IMR-90 (cell line): Measurements from ENCODE around the gene NLE1. TPM values are rescaled to one million over a fixed set of nuclear protein-coding genes. Genes with fewer than 3 reads are reported as not detected.

Experiments used
- ATAC-seq: fragments of 200-7000 bp; cut with Tn5 transposase; 2 replicates; pipeline ENCODE4 v1.9.1; 2020; ENCODE audit warnings: low read depth, mild to moderate bottlenecking, moderate library complexity
- BruUV-seq: library from RNA; stranded (reverse); fragments of 400-500 nt; replicated peaks from 2 replicates; lab custom pipeline; 2021; lab: Mats Ljungman, UMichigan
- CTCF ChIA-PET: fragments of 300-600 bp; formaldehyde crosslinking; extraction: SDS; loops from one replicate; lab custom pipeline; 2021; ENCODE audit warnings: antibody characterized with exemption; lab: Yijun Ruan, JAX
- POLR2A ChIA-PET: fragments of 300-600 bp; sonication (Branson Sonifier 250); formaldehyde crosslinking; loops from one replicate; lab custom pipeline; 2022; ENCODE audit warnings: antibody characterized with exemption; ENCODE audit not compliant: unreplicated experiment; lab: Charles Lee
- DNase-seq: peaks from one replicate; pipeline ENCODE4 v3.0.0; 2013
- H2AFZ ChIP-seq: replicated peaks from 2 replicates; pipeline ENCODE3; 2013; ENCODE audit warnings: low read length, mild to moderate bottlenecking; ENCODE audit not compliant: poor library complexity
- H2AK5ac ChIP-seq: 2 replicates; pipeline ENCODE4 v1.6.1; 2013; ENCODE audit warnings: low read depth, low read length, inconsistent platforms
- H2AK9ac ChIP-seq: replicated peaks from 2 replicates; pipeline ENCODE3; 2013; ENCODE audit warnings: mild to moderate bottlenecking, low read depth, low read length, moderate library complexity; ENCODE audit not compliant: poor library complexity
- H2BK120ac ChIP-seq: 2 replicates; pipeline ENCODE4 v1.6.1; 2013; ENCODE audit warnings: low read depth, low read length, inconsistent platforms
- H2BK15ac ChIP-seq: 3 replicates; pipeline ENCODE4 v1.6.1; 2013; ENCODE audit warnings: low read depth, low read length, inconsistent platforms
- H2BK20ac ChIP-seq: 2 replicates; pipeline ENCODE4 v1.6.1; 2013; ENCODE audit warnings: low read depth, mild to moderate bottlenecking, inconsistent platforms, low read length, moderate library complexity
- H2BK5ac ChIP-seq: 2 replicates; pipeline ENCODE4 v1.6.1; 2013; ENCODE audit warnings: mild to moderate bottlenecking, low read depth, low read length, inconsistent platforms; ENCODE audit not compliant: poor library complexity, severe bottlenecking
- H3K14ac ChIP-seq: replicated peaks from 2 replicates; pipeline ENCODE4 v1.6.1; 2013; ENCODE audit warnings: low read depth, low read length, inconsistent platforms
- H3K18ac ChIP-seq: 2 replicates; pipeline ENCODE4 v1.6.1; 2013; ENCODE audit warnings: low read depth, low read length, control low read depth
- H3K23ac ChIP-seq: 2 replicates; pipeline ENCODE4 v1.6.1; 2013; ENCODE audit warnings: low read depth, low read length, inconsistent platforms
- H3K27ac ChIP-seq: 2 replicates; pipeline ENCODE4 v1.5.1; 2013; ENCODE audit warnings: mild to moderate bottlenecking, control low read depth, low read length; ENCODE audit not compliant: insufficient read depth
- H3K27me3 ChIP-seq: 2 replicates; pipeline ENCODE4 v1.6.1; 2013; ENCODE audit warnings: low read length; ENCODE audit not compliant: control insufficient read depth, insufficient read depth
- H3K36me3 ChIP-seq: 2 replicates; pipeline ENCODE4 v1.6.1; 2013; ENCODE audit warnings: low read length, mixed read lengths; ENCODE audit not compliant: control insufficient read depth, insufficient read depth
- H3K4ac ChIP-seq: 2 replicates; pipeline ENCODE4 v1.6.1; 2013; ENCODE audit warnings: low read depth, low read length, inconsistent platforms
- H3K4me1 ChIP-seq: 2 replicates; pipeline ENCODE4 v1.6.1; 2013; ENCODE audit warnings: low read length, mixed read lengths; ENCODE audit not compliant: control insufficient read depth, insufficient read depth
- H3K4me2 ChIP-seq: 2 replicates; pipeline ENCODE4 v1.6.1; 2013; ENCODE audit warnings: low read depth, mild to moderate bottlenecking, control low read depth, low read length, moderate library complexity
- H3K4me3 ChIP-seq: 2 replicates; pipeline ENCODE4 v1.5.1; 2013; ENCODE audit warnings: low read depth, mild to moderate bottlenecking, control low read depth, low read length, moderate library complexity; ENCODE audit not compliant: insufficient read depth
- H3K56ac ChIP-seq: 2 replicates; pipeline ENCODE4 v1.6.1; 2013; ENCODE audit warnings: low read length, inconsistent platforms; ENCODE audit not compliant: insufficient read depth; ENCODE audit errors: extremely low read depth
- H3K79me1 ChIP-seq, 2 experiments: 2 replicates each; pipeline ENCODE4 v1.6.1; 2013; ENCODE audit warnings: low read length in 2 of 2, inconsistent platforms in 1 of 2, low read depth in 1 of 2
- H3K9ac ChIP-seq: 2 replicates; pipeline ENCODE4 v1.6.1; 2013; ENCODE audit warnings: low read depth, low read length, control low read depth
- H3K9me1 ChIP-seq: 2 replicates; pipeline ENCODE4 v1.6.1; 2013; ENCODE audit warnings: low read length, inconsistent platforms; ENCODE audit not compliant: insufficient read depth
- H3K9me3 ChIP-seq: 2 replicates; pipeline ENCODE4 v1.6.1; 2013; ENCODE audit warnings: low read length; ENCODE audit not compliant: control insufficient read depth, insufficient read depth
- H4K20me1 ChIP-seq: 2 replicates; pipeline ENCODE4 v1.6.1; 2013; ENCODE audit warnings: low read length, inconsistent platforms; ENCODE audit not compliant: insufficient read depth
- H4K5ac ChIP-seq: 2 replicates; pipeline ENCODE4 v1.6.1; 2013; ENCODE audit warnings: mild to moderate bottlenecking, low read depth, low read length, control low read depth
- H4K8ac ChIP-seq, 2 experiments: 2 replicates each; pipeline ENCODE4 v1.6.1; 2013; ENCODE audit warnings: low read depth in 2 of 2, low read length in 2 of 2, control low read depth in 1 of 2, inconsistent platforms in 1 of 2
- H4K91ac ChIP-seq: 2 replicates; pipeline ENCODE4 v1.6.1; 2013; ENCODE audit warnings: low read depth, low read length, inconsistent platforms; ENCODE audit not compliant: insufficient read depth
- MXI1 ChIP-seq: IDR thresholded peaks from 2 replicates; pipeline ENCODE4 v1.6.1; 2012; ENCODE audit warnings: low read depth, mild to moderate bottlenecking, low read length, moderate library complexity, borderline replicate concordance
- NFE2L2 ChIP-seq: fragments of 150-350 bp; IDR thresholded peaks from 2 replicates; pipeline ENCODE4 v1.6.1; 2016; ENCODE audit warnings: low read depth, mild to moderate bottlenecking, low read length
- WGBS, 2 experiments: methylation state at CpG; one replicate each; pipeline versions ENCODE4 v1.1.5 to v1.1.7; 2013; ENCODE audit warnings: missing lambda C conversion rate in 2 of 2; ENCODE audit not compliant: insufficient read length in 1 of 2; ENCODE audit errors: extremely low coverage in 2 of 2; 5-methylcytosine and 5-hydroxymethylcytosine counted together
- dilution Hi-C: fragments of 300-500 bp; cut with HindIII; formaldehyde crosslinking; loops from one replicate; pipeline ENCODE4 v1.14.3; 2018; ENCODE audit warnings: low sequenced_read_pairs; ENCODE audit not compliant: unreplicated experiment
- in situ Hi-C: fragments of 300-500 bp; cut with MboI; formaldehyde crosslinking; loops from 3 replicates; pipeline ENCODE4 v1.14.3; 2019; ENCODE audit warnings: low sequenced_read_pairs, inconsistent platforms, mixed read lengths
- intact Hi-C: fragments of 100-400 bp; cut with micrococcal nuclease; formaldehyde crosslinking; loops from 2 replicates; pipeline ENCODE4 v1.10.0; 2022
- polyA plus RNA-seq, 3 experiments: library from polyadenylated mRNA; depleted of rRNA; stranded (reverse); fragments of >200 nt; gene quantifications; 2 replicates each; pipeline ENCODE4 v1.2.3, GENCODE V29; 2012; ENCODE audit warnings: low replicate concordance in 1 of 3
- total RNA-seq: library from RNA; depleted of rRNA; stranded (reverse); fragments of >200 nt; gene quantifications from 2 replicates; pipeline ENCODE4 v1.2.3, GENCODE V29; 2012
- TF ChIP-seq, protein P1 (sequence below): conservative IDR thresholded peaks from 2 replicates; pipeline ENCODE4 v1.5.1; 2012; ENCODE audit warnings: mild to moderate bottlenecking, low read depth, low read length, improper control_type of control experiment

The NLE1 gene
- total and polyA plus RNA-seq, 2 of the 4 experiments (the other 2 are of a cell fraction): 18.6 to 23.7 TPM

- TF ChIP-seq MXI1 (no peak), NFE2L2 (peak; percentile 44; the same call in 1 of the 2 replicates)
- TF ChIP-seq, protein P1, sequence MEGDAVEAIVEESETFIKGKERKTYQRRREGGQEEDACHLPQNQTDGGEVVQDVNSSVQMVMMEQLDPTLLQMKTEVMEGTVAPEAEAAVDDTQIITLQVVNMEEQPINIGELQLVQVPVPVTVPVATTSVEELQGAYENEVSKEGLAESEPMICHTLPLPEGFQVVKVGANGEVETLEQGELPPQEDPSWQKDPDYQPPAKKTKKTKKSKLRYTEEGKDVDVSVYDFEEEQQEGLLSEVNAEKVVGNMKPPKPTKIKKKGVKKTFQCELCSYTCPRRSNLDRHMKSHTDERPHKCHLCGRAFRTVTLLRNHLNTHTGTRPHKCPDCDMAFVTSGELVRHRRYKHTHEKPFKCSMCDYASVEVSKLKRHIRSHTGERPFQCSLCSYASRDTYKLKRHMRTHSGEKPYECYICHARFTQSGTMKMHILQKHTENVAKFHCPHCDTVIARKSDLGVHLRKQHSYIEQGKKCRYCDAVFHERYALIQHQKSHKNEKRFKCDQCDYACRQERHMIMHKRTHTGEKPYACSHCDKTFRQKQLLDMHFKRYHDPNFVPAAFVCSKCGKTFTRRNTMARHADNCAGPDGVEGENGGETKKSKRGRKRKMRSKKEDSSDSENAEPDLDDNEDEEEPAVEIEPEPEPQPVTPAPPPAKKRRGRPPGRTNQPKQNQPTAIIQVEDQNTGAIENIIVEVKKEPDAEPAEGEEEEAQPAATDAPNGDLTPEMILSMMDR: peak; percentile 20; the same call in 1 of the 2 replicates
- WGBS, 2 experiments: 100% methylated on average over 1 of the region's 22 CpGs; no CpG with 5 or more reads in 1 of the 2 experiments
- Histone ChIP-seq H2BK120ac (peak overlapping the region; percentile 72; the same call in 1 of the 2 replicates), H2BK20ac (peak overlapping the region; percentile 49; the same call in 1 of the 2 replicates), H3K56ac (no peak overlapping the region), H4K91ac (peak overlapping the region; percentile 80), H3K18ac (peak overlapping the region; percentile 44), H2AFZ (peak overlapping the region; percentile 97), H2BK5ac (peak overlapping the region; percentile 66), H3K4me1 (peaks cover 12% of the 10 kb centered on the region), H4K20me1 (no peaks in the 10 kb centered on the region; the same call in 1 of the 2 replicates), H4K5ac (peak overlapping the region; percentile 83), H2AK9ac (peak overlapping the region; percentile 86), H3K79me1 (peaks cover 5 to 36% of the 10 kb centered on the region in 2 experiments; a peak in 3 of 4 replicates), H3K4me2 (peak overlapping the region; percentile 74), H2AK5ac (peak overlapping the region; percentile 78; the same call in 1 of the 2 replicates), H3K27me3 (no peaks in the 10 kb centered on the region), H3K4ac (peak overlapping the region; percentile 88), H3K9ac (peak overlapping the region; percentile 65), H4K8ac (peak overlapping the region; percentile 78 to 96), H3K27ac (peak overlapping the region; percentile 44), H3K14ac (peak overlapping the region; percentile 89), H3K23ac (peak overlapping the region; percentile 89), H3K4me3 (peak overlapping the region; percentile 37), H3K9me1 (peaks cover 14% of the 10 kb centered on the region), H3K9me3 (no peaks in the 10 kb centered on the region), H2BK15ac (peak overlapping the region; percentile 66; the same call in 2 of the 3 replicates), H3K36me3 (no peaks in the 10 kb centered on the region)
- dilution Hi-C loops (no loop called here), in situ Hi-C loops (loop anchor here (5.0 kb wide), 1 partner anchor 92 kb away; no protein-coding TSS in a partner anchor), intact Hi-C loops (loop anchor here (1.0 to 2.0 kb wide), 4 partner anchors 27 to 108 kb away; partner anchors contain the start of gene RFFL)
- DNase-seq: peak; percentile 34
- peak; percentile 9; the same call in 1 of the 2 replicates for ATAC-seq
- ChIA-PET CTCF (interaction anchor here (0.5 to 0.9 kb wide), 5 partner anchors 26 to 98 kb away, joined by 3 to 4 read pairs (median 4); partner anchors contain the start of gene RFFL), POLR2A (no interaction called here)
- BruUV-seq: no TSS peak
Observed at GRCh38 chr17:35089586-35090296, 52.4 kb downstream of the NLE1 start.
